ENCODE results near the gene ARRDC2.
A peak's percentile ranks its signal among the peaks of the same experiment; 100 is the strongest.
"Not testable (repeated sequence)": the region's sequence is repeated elsewhere in the genome, so short reads cannot be mapped to it uniquely, and the experiment has no call there.

ARRDC2 gene

DNA sequence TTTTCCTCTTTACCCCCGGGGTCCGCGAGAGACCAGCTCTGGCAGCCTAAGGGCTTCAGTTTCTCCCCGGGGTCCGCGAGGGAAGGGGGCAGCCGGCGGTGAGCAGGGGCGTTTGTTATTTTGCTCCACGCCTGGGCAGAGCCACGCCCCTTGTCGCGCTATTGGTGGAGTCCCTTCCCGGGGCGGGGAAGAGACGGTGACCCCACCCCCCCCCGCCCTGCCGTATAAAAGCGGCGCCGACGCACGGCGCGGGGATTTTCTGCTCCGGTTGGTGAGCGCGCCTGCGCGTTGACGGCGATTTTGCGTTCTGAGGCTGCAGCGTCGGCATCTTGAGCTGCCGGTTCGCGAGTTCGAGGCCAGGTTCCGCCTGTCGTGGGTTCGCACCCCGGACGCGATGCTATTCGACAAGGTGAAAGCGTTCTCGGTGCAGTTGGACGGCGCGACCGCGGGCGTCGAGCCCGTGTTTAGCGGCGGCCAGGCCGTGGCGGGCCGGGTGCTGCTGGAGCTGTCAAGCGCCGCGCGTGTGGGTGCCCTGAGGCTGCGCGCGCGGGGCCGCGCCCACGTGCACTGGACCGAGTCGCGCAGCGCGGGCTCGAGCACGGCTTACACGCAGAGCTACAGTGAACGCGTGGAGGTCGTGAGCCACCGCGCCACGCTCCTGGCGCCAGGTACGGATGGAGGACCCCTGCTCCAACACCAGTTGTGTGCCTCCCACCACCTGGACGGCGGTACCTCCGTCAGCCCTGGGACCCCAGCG lies at the start of gene ARRDC2:
Gene ARRDC2, plus strand, starts transcription at position 254 of the 757 bp plus-strand sequence. Its CDS starts 141 bp downstream, at position 395.
- DNase-seq, result peak; percentile 93

DNA sequence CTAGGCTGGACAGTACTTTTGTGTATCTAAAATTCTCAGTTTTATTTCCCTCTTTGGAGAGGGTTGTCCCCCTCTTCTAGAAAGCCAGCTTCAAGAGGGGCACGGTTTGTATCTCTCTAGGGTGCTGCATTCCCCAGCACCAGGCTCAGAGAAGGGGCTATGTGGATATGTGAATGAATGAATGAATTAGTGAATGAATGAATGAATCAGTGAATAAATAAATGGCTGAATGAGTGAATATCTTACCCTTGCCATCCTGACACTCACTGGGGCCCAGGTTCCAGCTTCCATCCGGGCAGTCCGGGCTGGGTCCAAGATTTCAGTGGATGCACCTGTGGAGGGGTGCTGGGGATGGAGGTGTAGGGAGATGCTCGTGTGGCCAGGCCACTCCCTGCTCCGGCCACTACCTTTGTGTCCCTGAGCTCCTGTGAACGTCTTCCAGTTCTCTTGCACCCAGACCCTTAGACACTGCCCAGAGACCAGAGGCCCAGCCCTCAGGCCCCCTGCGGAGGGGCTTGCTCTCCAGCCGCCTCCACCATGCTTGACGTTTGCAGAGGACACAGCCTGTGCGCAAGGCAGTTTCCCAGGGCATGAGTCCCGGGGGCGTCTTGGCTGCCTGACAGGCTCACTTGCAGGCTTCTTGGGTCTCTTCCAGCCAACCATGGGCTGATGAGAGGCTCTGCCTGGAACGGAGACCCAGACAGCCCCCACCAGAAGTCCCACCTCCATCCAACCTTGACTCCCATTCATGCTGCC lies 43.9 kb upstream of the ARRDC2 start:
- no peak for DNase-seq

DNA sequence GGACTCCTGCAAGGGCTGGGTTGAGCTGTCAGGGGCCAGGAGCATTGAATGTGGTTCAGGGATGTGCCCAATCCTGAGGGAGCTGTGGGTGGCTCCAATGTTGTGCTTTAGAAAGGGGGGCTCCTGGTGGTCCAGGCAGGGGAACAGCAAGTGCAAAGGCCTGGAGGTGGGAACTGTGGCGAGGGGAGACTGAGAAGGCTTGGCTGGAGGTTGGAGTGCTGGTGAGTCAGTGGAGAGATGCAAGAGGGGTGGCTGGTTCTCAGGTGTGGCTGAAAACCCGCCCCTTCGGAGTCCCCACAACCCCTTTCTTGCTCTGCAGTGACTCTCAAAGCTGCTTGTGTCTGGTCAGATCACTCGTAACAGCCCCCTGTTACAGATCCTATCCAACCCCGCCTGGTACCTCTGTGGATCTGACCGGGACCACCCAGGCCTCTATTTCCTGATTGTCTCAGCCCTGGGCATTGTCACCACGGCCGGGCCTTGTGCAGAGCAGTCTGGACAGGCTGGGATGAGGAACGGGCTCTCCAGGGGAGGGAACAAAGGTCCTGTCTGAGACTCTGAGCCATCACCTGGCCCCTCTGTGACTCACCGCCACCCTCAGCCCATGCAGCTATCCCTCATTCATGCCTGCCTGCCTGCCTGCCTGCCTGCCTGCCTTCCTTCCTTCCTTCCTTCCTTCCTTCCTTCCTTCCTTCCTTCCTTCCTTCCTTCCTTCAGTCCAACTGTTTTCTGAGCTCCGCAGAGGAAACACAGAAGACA lies 42.4 kb upstream of the ARRDC2 start:
- DNase-seq, result no peak

DNA sequence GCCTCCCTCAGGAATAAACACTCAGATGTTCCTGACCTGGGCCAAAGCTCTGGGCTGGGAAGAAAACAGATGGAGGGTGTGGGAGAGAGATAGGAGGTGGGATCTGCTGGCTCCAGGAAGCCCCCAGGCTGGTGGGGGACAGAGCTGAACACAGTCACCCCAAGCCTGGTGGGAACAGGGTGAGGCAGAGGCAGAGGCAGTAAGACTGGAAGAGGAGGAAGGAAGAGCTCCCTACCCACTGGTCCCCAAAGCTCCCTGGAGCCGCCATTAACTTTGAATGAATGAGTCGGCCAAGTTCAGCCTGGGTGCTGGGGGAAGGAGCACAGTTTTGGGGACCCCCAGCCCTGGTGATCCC lies 41.9 kb upstream of the ARRDC2 start:
- no peak for DNase-seq

DNA sequence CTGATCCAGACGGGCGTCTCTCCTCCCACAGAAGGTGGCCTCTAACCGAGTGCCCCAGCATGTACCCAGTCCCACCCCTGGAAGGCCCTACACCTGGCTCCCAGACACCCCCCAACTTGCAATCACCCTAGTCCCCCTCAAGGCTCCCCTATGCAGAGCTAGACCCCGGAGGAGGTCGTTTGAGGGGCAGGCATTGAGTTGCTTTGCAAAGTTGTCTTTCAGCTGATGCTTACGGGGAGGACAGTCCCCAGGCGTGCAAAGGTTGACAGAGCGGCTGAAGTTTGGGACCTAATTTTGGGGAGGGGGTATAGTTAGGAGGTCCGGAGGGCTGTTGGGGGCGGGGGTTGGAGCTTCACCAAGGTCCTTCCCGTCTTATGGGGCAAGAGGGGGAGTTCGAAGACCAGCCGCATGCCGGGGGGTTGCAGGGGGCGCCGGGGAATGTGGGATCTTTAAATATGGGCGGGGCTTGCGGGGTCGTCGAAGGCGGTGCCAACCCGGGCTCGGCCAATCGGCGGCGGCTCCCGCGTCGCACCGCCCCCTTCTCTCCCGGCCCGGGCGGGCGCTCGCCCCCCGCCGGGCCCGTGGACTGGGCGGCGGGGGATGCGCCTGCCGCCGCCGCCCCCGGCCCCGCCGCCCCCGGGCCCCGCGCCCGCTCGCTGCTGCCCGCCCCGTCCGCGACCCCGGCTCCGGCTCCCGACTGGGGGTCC lies 41.3 kb upstream of the ARRDC2 start, which contains the start of gene KCNN1:
Gene KCNN1, plus strand, starts transcription at position 558 of the 707 bp plus-strand sequence. CDS start 6,782 bp downstream, outside the sequence.
- DNase-seq, result no peak

DNA sequence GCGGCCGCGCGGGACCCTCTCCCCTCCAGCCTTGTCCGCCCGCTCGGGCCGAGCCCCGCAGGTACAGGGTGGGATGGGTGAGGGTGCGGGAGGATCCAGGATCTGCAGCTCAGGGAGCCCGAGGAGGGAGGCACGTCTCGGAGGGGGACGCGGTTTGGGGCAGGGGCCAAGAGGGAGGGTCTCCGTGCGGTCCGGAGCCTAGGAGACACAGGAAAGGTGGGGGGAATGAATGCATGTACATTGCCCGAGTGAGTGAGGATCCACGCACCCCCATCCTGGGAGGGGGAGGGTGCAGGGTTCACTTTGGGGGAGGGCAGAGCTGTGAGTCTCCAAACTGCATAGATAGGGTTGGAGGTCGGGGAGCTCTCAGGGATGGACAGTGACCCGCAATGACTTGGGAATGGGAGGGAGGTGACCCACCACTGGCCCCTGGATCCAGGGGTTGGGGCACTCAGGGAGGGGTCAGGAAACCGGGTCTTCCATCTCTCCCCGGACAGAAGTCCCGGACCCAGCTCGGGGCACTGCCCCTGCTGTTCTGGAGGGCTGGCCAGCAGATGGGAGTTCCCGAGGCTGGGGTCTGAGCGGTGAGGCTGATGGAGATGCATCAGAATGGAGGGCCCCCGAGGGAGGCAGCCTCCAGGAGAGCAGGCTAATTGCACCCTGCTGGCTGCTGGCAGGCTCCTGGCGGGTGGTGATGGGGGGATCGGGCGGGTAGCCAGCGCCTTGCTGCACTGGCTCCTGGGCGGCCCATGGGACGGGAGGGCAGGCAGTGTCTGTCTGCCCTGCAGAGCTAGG lies 40.5 kb upstream of the ARRDC2 start:
- DNase-seq, result no peak

DNA sequence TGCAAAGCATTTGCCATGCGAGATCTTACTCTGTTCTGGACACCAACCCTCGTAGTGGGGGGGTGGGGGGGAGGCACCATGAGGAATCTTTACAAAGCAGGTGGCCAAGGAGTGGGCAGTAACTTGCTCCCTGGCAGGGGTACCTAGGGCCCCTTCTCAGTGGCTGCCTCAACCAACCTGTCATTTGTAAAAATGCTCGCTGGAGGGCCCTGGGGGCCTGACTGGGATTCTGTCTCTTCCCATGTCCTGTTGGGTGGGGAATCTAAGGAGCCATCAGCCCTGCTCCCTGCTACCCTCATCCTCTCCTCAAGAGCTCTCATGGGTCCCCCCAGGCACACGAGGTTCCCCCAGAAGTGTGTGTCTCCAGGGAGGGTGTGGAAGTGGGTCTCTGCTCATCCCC lies 39.6 kb upstream of the ARRDC2 start:
- no peak for DNase-seq

DNA sequence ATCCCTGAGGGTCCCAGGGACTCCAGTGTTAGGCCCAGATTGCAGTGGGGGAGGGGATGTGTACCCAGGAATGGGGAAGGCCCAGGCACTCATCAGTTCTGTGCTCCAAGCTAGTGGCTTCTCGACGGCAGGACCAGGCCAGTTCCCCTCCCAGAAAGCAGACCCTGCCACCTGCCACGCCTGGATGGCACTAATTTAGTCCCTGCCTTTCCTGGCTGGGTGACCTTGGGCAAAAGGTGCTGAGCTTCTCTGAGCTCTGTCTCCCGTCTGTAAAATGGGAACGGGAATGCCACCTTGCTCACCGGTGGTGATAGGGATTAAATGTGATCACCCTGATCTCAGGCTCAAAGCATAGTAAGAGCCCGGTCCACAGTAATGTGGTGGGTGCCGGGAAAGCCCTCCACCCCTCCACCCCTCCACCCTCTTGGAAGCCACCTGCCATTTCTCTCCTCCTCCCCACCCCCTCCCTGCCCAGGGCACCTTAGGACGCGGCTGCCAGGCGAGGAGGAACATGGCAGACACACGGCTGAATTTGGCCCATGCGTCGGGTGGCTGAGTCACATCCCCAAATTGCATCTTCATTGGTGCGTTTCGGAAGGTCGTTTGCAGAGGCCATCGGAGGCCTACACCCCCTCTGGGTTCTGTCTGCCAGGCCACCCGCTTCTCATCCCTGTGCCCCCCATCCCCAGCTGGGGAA lies 38.7 kb upstream of the ARRDC2 start:
- DNase-seq, result no peak

DNA sequence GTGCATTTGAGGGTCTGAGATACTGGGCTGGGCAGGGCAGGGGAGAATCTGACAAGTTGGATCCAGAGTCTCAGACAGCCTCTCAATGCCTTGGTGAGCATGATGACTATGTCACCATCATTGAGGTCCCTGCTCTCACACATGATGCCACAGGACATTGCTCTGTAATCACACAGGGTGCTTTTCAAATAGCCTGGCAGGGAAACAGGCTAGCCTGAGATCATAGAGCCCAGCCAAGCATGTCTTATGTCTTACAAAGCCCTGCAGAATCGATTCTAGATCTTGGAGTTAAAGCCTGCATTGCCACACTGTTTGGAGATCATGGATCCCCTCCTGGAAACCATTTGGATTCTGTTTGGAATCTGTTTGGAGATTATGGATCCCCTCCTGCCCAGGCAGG lies 35.7 kb upstream of the ARRDC2 start:
- no peak for DNase-seq

DNA sequence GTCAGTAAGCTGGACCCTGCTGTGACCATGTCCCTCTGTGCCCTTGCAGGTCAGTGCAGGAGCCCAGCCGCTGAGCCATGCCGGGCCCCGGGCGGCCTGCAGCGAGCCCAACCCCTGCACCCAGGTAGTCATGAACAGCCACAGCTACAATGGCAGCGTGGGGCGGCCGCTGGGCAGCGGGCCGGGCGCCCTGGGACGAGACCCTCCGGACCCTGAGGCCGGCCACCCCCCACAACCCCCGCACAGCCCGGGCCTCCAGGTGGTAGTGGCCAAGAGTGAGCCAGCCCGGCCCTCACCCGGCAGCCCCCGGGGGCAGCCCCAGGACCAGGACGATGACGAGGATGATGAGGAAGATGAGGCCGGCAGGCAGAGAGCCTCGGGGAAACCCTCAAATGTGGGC lies 34.2 kb upstream of the ARRDC2 start:
- DNase-seq, result no peak

DNA sequence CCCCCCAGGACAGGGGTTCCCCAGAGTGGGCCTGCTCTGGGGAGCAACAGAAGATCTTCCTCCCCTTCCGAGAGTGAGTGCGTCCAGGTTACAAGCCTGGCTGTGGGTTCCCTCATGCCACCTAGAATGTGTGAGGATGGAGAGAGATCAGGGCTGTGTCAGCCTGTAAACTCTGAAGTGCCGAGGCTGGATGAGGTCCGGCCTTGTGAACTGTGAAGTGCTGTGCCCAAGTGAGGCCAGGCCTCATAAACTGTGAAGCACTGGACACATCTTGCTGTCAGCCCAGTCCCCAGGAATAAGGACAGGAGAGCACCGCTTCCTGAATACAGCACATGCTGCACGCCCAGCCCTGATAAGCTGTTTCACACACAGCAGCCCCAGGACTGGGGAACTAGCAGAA lies 33.4 kb upstream of the ARRDC2 start:
- DNase-seq, result no peak

DNA sequence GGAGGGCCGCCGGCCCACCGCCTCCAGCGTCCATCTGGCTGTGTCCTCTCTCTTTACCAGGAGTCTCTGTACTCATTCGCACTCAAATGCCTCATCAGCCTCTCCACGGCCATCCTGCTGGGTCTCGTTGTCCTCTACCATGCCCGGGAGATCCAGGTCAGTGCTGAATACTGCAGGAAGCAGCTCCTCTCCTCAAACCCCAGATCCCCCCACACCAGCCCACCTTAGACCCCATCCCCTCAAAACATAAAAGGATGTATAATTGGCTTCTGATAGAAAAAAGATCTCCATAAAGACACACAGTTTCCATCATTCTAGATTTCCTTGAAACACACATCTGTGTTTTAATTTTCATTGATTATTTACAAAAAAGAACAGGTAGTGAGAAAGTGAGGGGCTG lies 32.9 kb upstream of the ARRDC2 start:
- no peak for DNase-seq

DNA sequence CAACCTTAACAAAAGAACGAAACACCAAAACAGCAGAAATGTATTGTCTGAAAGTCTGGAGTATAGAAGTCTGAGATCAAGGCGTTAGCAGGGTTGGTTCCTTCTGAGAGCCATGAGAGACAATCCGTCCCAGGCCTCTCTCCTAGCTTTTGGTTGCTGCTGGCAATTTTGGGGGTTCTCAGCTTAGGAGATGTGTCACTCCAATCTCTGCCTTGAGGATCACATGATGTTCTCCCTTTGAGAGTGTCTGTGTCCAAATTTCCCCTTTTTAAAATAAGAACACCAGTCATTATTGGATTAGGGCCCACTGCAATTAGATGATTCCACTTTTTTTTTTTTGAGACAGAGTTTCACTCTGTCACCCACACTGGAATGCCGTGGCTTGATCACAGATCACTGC lies 30.9 kb upstream of the ARRDC2 start:
- DNase-seq, result no peak

DNA sequence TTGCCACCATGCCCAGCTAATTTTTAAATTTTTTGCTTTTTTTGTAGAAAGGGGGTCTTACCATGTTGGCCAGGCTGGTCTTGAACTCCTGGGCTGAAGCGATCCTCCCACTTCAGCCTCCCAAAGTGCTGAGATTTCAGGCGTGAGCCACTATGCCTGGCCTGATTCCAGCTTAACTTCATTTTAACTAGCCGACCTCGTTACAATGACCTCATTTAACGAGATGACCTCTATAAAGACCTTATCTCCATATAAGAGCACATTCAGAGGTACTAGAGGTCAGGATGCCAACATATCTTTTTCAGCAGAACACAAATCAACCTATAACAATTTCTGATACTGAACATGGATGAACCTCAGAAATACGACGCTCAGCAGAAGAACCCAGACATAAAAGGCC lies 30.5 kb upstream of the ARRDC2 start:
- no peak for DNase-seq

DNA sequence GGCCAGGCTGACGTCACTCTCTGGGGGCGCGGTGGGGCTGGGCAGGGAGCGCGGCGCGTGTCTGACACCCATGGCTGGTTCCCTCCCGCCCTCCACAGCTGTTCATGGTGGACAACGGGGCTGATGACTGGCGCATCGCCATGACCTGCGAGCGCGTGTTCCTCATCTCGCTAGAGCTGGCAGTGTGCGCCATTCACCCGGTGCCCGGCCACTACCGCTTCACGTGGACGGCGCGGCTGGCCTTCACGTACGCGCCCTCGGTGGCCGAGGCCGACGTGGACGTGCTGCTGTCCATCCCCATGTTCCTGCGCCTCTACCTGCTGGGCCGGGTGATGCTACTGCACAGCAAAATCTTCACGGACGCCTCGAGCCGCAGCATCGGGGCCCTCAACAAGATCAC lies 26.4 kb upstream of the ARRDC2 start:
- DNase-seq, result no peak

DNA sequence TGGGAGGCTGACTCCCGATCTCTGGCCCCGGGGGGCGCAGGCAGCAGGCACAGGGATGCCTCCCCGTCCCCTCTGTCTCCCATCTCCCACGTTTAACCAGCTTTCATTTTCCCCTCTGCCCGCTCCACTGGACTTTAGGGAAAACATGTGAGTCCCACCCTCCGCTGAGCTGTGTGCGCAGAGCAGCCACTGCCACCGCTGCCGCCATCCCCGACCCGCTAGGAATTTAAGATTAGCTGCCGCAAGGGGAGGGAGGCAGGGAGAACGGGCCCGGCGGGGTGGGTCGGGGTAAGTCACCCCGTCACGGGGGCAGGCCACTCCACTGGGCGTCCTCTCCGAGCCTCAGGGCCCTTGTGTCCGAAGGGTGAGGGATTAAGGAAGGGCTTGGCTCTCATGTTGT lies 25.5 kb upstream of the ARRDC2 start:
- no peak for DNase-seq

DNA sequence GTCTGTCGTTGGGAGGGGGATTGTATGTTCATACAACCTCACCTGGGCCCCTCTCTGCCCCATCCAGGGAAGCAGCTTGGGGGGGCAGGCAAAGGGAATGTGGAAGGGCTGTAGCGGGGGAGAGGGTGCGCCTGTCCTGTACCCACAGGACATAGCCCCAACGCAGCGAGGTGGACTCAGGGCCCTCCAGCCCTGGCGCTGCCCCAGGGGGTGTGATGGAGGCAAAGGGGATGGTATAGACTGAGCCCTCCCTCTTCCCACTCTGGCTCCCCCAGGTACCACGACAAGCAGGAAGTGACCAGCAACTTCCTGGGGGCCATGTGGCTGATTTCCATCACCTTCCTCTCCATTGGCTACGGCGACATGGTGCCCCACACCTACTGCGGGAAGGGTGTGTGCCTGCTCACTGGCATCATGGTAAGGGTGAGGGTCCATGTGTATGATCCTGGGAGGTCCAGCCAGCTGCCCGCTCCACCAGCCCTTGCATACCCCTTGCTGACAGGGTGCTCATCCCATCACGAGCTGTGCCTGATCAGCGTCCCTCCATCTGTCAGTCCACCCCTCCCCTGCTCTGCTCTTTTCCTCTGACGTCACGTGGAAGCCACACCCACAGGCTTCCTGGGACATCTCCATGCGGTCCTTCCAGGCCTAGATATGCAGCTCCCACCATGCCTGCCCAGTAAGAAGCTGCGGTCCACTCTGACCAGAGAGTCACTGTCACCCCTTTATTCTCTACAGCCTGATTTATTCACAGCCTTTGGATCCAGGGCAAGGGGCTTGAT lies 22.7 kb upstream of the ARRDC2 start:
- no peak for DNase-seq

DNA sequence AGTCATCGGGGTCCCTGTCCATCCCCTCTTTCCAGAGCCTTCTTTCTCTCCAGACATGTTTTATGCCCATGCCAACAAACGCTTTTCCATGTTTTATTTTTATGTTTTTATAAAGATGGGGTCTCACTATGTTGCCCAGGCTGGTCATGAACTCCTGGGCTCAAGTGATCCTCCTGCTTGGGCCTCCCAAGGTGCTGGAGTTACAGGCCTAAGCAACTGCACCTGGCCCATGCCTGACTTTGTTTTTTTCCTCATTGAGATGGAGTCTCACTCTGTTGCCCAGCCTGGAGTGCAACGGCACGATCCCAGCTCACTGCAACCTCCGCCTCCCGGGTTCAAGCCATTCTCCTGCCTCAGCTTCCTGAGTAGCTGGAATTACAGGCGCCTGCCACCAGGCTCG lies 21.4 kb upstream of the ARRDC2 start:
- DNase-seq, result not testable (repeated sequence)

DNA sequence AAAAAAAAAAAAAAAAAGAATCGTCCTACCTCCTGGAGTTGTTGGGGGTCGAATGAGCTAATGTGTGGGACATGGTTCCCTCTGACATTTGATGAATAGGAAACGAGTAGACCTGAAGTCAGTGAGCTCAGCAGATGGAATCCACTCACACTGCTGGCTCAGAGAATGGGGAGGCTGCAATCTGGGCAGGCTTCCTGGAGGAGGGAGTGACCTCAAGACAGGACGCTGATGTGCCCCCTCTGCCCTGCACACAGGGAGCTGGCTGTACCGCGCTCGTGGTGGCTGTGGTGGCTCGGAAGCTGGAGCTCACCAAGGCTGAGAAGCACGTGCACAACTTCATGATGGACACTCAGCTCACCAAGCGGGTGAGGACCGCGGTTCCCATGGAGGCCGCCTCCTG lies 19.8 kb upstream of the ARRDC2 start:
- DNase-seq, result no peak

DNA sequence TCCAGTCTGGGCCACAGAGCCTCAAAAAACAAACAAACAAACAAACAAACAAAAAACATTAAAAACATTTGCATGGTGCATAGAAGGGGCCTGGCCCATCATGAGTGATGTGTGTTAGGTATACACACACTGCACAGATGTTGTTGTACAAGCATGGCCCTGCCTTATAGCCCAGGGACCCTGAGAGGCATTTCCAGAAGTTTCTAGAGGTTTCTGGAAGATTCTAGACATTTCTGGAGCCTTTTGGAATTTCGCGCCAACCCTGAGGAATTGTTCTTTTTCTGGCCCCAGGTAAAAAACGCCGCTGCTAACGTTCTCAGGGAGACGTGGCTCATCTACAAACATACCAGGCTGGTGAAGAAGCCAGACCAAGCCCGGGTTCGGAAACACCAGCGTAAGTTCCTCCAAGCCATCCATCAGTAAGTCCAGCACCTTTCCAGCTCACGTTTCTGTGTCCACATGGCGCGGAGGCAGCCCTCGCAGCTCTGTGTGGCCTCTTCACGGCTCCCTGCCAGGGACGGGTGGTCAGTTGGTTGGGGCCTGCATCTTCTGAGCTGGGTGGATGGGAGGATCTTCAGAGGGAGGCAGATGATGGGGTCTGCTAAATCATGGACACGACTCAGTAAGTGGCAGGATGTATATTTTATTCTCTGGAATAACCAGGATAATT lies 18.4 kb upstream of the ARRDC2 start:
- no peak for DNase-seq
